ENCODE results near the gene ZNF638. TPM values are rescaled to one million over a fixed set of nuclear protein-coding genes. Genes with fewer than 3 reads are reported as not detected.
"Not testable (repeated sequence)": the region's sequence is repeated elsewhere in the genome, so short reads cannot be mapped to it uniquely, and the experiment has no call there.

ZNF638 gene
- total RNA-seq, 3 donors from 2014 or later (not counting 1 experiment from before 2014, with no cell fraction given) = 104 to 126 (median 113) TPM

GRCh38 chr2:71428472-71429383 is 97.1 kb downstream of the ZNF638 start:
- Histone ChIP-seq H3K4me1 (ENCODE audit: control insufficient read depth, insufficient read depth, low read length) (no peaks in the 10 kb centered on the region), H3K9me3 (ENCODE audit: control insufficient read depth, insufficient read depth, low read length) (no peaks in the 10 kb centered on the region), H3K27me3 (ENCODE audit: control insufficient read depth, insufficient read depth, low read length) (no peaks in the 10 kb centered on the region), H3K27ac (ENCODE audit: low read length) (no peak overlapping the region), H3K4me3 (ENCODE audit: low read length) (no peak overlapping the region), H3K36me3 (ENCODE audit: control insufficient read depth, insufficient read depth, low read length) (peaks cover 73% of the 10 kb centered on the region)
- TF ChIP-seq CTCF (IDR thresholded peaks at IDR 0.05) = no peak
- H3K36me3 Mint-ChIP-seq = peaks cover 31% of the 10 kb centered on the region
- DNase-seq (no peak), ATAC-seq (no peak)
- no peaks in the 10 kb centered on the region for H3K9me3 Mint-ChIP-seq
- no peak overlapping the region for H3K27ac Mint-ChIP-seq
- 100% methylated on average over 1 of the region's 3 CpGs for WGBS (ENCODE audit: insufficient coverage)
- H3K4me1 Mint-ChIP-seq = peaks cover 0 to 5% of the 10 kb centered on the region in 2 donors
- no peaks in the 10 kb centered on the region for H3K27me3 Mint-ChIP-seq (ENCODE audit: low read depth in 2 of 2)
- H3K4me3 Mint-ChIP-seq = no peak overlapping the region
- intact Hi-C loops (cut with micrococcal nuclease) = no loop called here

GRCh38 chr2:71445142-71445541 is 113.6 kb downstream of the ZNF638 start:
- intact Hi-C loops (cut with micrococcal nuclease); H3K36me3 ChIP-seq (ENCODE audit: control insufficient read depth, insufficient read depth, low read length); H3K36me3 Mint-ChIP-seq; H3K9me3 ChIP-seq (ENCODE audit: control insufficient read depth, insufficient read depth, low read length); H3K27me3 Mint-ChIP-seq (ENCODE audit: low read depth in 2 of 2); H3K27me3 ChIP-seq (ENCODE audit: control insufficient read depth, insufficient read depth, low read length); ATAC-seq; DNase-seq; H3K4me3 Mint-ChIP-seq; H3K27ac ChIP-seq (ENCODE audit: low read length); H3K27ac Mint-ChIP-seq; H3K4me3 ChIP-seq (ENCODE audit: low read length); H3K9me3 Mint-ChIP-seq: not testable (repeated sequence)
- WGBS (ENCODE audit: insufficient coverage) = 88% methylated on average over 3 of the region's 5 CpGs
- H3K4me1 ChIP-seq (ENCODE audit: control insufficient read depth, insufficient read depth, low read length) = peaks cover 20% of the 10 kb centered on the region
- peaks cover 20 to 21% of the 10 kb centered on the region in 2 donors for H3K4me1 Mint-ChIP-seq

GRCh38 chr2:71446505-71446904 is 114.9 kb downstream of the ZNF638 start:
- no peaks in the 10 kb centered on the region for H3K9me3 ChIP-seq (ENCODE audit: control insufficient read depth, insufficient read depth, low read length)
- H3K27me3 ChIP-seq (ENCODE audit: control insufficient read depth, insufficient read depth, low read length) = no peaks in the 10 kb centered on the region
- DNase-seq (no peak), ATAC-seq (no peak)
- peaks cover 31% of the 10 kb centered on the region for H3K4me1 ChIP-seq (ENCODE audit: control insufficient read depth, insufficient read depth, low read length)
- Mint-ChIP-seq H3K27ac (no peak overlapping the region), H3K4me3 (no peak overlapping the region), H3K27me3 (ENCODE audit: low read depth in 2 of 2) (peaks cover under 1 to 7% of the 10 kb centered on the region in 2 donors), H3K36me3 (no peaks in the 10 kb centered on the region), H3K4me1 (peaks cover 31 to 32% of the 10 kb centered on the region in 2 donors), H3K9me3 (no peaks in the 10 kb centered on the region)
- H3K36me3 ChIP-seq (ENCODE audit: control insufficient read depth, insufficient read depth, low read length) = no peaks in the 10 kb centered on the region
- WGBS (ENCODE audit: insufficient coverage) = 100% methylated on average over 1 of the region's 1 CpG
- intact Hi-C loops (cut with micrococcal nuclease) = no loop called here
- H3K4me3 ChIP-seq (ENCODE audit: low read length) = no peak overlapping the region
- H3K27ac ChIP-seq (ENCODE audit: low read length) = no peak overlapping the region
- TF ChIP-seq CTCF (IDR thresholded peaks at IDR 0.05) = no peak

GRCh38 chr2:71449343-71449742 is 117.8 kb downstream of the ZNF638 start:
- H3K27ac ChIP-seq (ENCODE audit: low read length) = peak overlapping the region; percentile 41
- no peak overlapping the region for H3K4me3 ChIP-seq (ENCODE audit: low read length)
- H3K36me3 Mint-ChIP-seq = no peaks in the 10 kb centered on the region
- TF ChIP-seq CTCF (IDR thresholded peaks at IDR 0.05) = no peak
- H3K9me3 Mint-ChIP-seq = no peaks in the 10 kb centered on the region
- DNase-seq (peak in 1 of 2 donors; percentile 30), ATAC-seq (peak; percentile 61 to 90 (median 75))
- peaks cover under 1% of the 10 kb centered on the region for H3K27me3 ChIP-seq (ENCODE audit: control insufficient read depth, insufficient read depth, low read length)
- no peaks in the 10 kb centered on the region for H3K36me3 ChIP-seq (ENCODE audit: control insufficient read depth, insufficient read depth, low read length)
- 24% methylated on average over 2 of the region's 3 CpGs for WGBS (ENCODE audit: insufficient coverage)
- H3K9me3 ChIP-seq (ENCODE audit: control insufficient read depth, insufficient read depth, low read length) = no peaks in the 10 kb centered on the region
- peak overlapping the region; percentile 70 to 80 for H3K27ac Mint-ChIP-seq
- peaks cover 57% of the 10 kb centered on the region for H3K4me1 ChIP-seq (ENCODE audit: control insufficient read depth, insufficient read depth, low read length)
- H3K4me3 Mint-ChIP-seq = peak overlapping the region; percentile 73
- peaks cover 9 to 16% of the 10 kb centered on the region in 2 donors for H3K27me3 Mint-ChIP-seq (ENCODE audit: low read depth in 2 of 2)
- intact Hi-C loops (cut with micrococcal nuclease) = no loop called here
- peaks cover 51 to 58% of the 10 kb centered on the region in 2 donors for H3K4me1 Mint-ChIP-seq

Measured in natural killer cell (primary cell).